HL-60 (cell line): ENCODE data around the gene SCPEP1.
A peak's percentile ranks its signal among the peaks of the same experiment; 100 is the strongest.

Experiments used
- DNase-seq, 2 experiments: peaks; one replicate each; pipeline ENCODE4 v3.0.0-alpha.2; 2010 to 2020; ENCODE audit warnings: low read depth in 1 of 2, low spot score in 1 of 2
- H3K27ac ChIP-seq: fragments of 250-450 bp; sonication (Bioruptor Pico); replicated peaks from 2 replicates; pipeline ENCODE4 v1.5.1; 2020; ENCODE audit warnings: mild to moderate bottlenecking, moderate library complexity
- H3K27me3 ChIP-seq: fragments of 250-450 bp; sonication (Bioruptor Pico); 2 replicates; pipeline ENCODE4 v1.5.1; 2021; ENCODE audit warnings: mild to moderate bottlenecking, moderate library complexity; ENCODE audit not compliant: insufficient read depth, poor library complexity, severe bottlenecking
- H3K4me3 ChIP-seq: replicated peaks from 2 replicates; pipeline ENCODE4 v1.5.1; 2011; ENCODE audit warnings: mild to moderate bottlenecking, control low read depth, low read length; ENCODE audit not compliant: insufficient read depth
- CTCF ChIP-seq: IDR thresholded peaks from one replicate; pipeline ENCODE4 v1.5.1; 2011; ENCODE audit warnings: low read length, control low read depth, inconsistent platforms; ENCODE audit not compliant: insufficient read depth
- GABPA ChIP-seq: IDR thresholded peaks from 2 replicates; pipeline ENCODE4 v1.6.1; 2012; ENCODE audit warnings: low read depth
- POLR2AphosphoS5 ChIP-seq: IDR thresholded peaks from 2 replicates; pipeline ENCODE4 v1.6.1; 2012; ENCODE audit warnings: low read depth
- REST ChIP-seq: IDR thresholded peaks from 2 replicates; pipeline ENCODE4 v1.6.1; 2012; ENCODE audit warnings: low read depth; ENCODE audit not compliant: insufficient replicate concordance
- SPI1 ChIP-seq: IDR thresholded peaks from 2 replicates; pipeline ENCODE4 v1.6.1; 2012; ENCODE audit warnings: low read depth, mild to moderate bottlenecking, borderline replicate concordance

The SCPEP1 gene

GRCh38 chr17:57038486-57038885, 60.6 kb downstream of the SCPEP1 start:
- TF ChIP-seq POLR2AphosphoS5 = no peak
- no peak for DNase-seq
- no peaks in the 10 kb centered on the region for H3K27me3 ChIP-seq
- H3K27ac ChIP-seq = no peak overlapping the region
- H3K4me3 ChIP-seq = no peak overlapping the region

- Histone ChIP-seq H3K27ac (no peak overlapping the region), H3K4me3 (no peak overlapping the region), H3K27me3 (peaks cover 6% of the 10 kb centered on the region)
- TF ChIP-seq SPI1 = no peak
- no peak for TF ChIP-seq REST
- TF ChIP-seq CTCF = no peak
- TF ChIP-seq POLR2AphosphoS5 = no peak
- no peak for TF ChIP-seq GABPA
- DNase-seq = no peak
Measured at GRCh38 chr17:57040571-57040970, 62.6 kb downstream of the SCPEP1 start.

- no peak overlapping the region for H3K27ac ChIP-seq
- TF ChIP-seq GABPA = no peak
- no peak for TF ChIP-seq POLR2AphosphoS5
- TF ChIP-seq REST = no peak
- TF ChIP-seq CTCF = no peak
- DNase-seq = no peak
- H3K4me3 ChIP-seq = no peak overlapping the region
- H3K27me3 ChIP-seq = peaks cover 11% of the 10 kb centered on the region
Measured at GRCh38 chr17:57043276-57043675, 65.3 kb downstream of the SCPEP1 start.

- peaks cover 11% of the 10 kb centered on the region for H3K27me3 ChIP-seq
- TF ChIP-seq REST = no peak
- TF ChIP-seq SPI1 = no peak
- no peak for TF ChIP-seq GABPA
- TF ChIP-seq POLR2AphosphoS5 = no peak
- no peak for TF ChIP-seq CTCF
- H3K4me3 ChIP-seq = no peak overlapping the region
- H3K27ac ChIP-seq = no peak overlapping the region
- DNase-seq = peak in 1 of 2 experiments; percentile 14
Measured at GRCh38 chr17:57044976-57045867, 67.3 kb downstream of the SCPEP1 start.
